BE2C (cell line): Measurements from ENCODE around the gene FAM174C.

Source experiments
- DNase-seq: peaks from one replicate; pipeline ENCODE4 v3.0.0-alpha.2; 2020
- H3K27me3 ChIP-seq: fragments of 250-450 bp; sonication (Bioruptor Pico); 2 replicates; pipeline ENCODE4 v1.5.1; 2020; ENCODE audit warnings: mild to moderate bottlenecking
- H3K36me3 ChIP-seq: fragments of 250-450 bp; sonication (Bioruptor Pico); 2 replicates; pipeline ENCODE4 v1.5.1; 2020; ENCODE audit warnings: mild to moderate bottlenecking
- H3K4me1 ChIP-seq: fragments of 250-450 bp; sonication (Bioruptor Pico); 2 replicates; pipeline ENCODE4 v1.5.1; 2020
- H3K4me3 ChIP-seq: 2 replicates; pipeline ENCODE4 v1.5.1; 2011; ENCODE audit warnings: low read depth, low read length
- H3K9me3 ChIP-seq: fragments of 250-450 bp; sonication (Bioruptor Pico); 2 replicates; pipeline ENCODE4 v1.5.1; 2020
- TF ChIP-seq, protein P1 (sequence below): IDR thresholded peaks from 2 replicates; pipeline ENCODE4 v1.5.1; 2012; ENCODE audit warnings: mild to moderate bottlenecking, low read depth, low read length

The FAM174C gene

DNA sequence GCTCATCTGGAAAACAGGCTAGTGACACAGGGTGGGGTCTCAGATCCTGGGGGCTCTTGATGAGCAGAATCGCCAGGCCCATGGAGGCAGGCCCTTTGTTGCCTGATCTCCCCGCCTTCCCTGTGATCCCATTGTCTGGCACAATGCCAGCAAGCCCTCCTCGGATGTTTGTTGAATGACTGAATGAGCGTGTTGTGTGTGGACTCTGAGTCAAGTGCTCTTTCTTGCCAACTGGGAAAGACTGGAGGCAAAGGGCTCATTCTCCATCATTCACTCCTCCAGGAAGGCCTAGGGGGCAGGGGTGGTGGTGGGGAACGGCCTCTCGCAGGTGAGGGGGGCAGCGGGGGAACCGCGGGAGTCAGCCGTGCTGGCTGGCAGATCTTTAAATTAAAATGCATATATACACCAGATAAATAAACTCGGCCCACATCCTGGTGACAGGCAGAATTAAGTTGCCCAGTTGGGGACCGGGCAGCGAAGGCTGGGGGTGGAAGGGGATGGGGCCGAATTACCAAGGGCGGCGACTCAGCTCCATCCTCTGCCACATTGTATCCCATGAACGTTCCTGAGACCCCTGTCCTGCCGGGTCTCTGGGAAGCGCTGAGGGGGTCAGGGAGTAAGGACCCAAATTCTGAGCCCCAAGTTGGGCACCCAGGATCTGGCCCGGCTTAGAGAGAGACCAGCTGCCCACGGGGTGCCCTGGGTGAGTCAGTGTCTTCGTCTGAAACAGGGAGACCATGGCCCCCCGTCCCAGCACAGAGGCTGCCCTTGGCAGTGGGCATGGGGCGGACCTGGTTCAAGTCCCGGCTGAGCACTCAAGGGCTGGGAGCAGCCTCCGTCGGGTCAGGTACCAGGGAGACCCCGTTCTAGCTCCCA lies 34.9 kb downstream of the FAM174C start:
- no peaks in the 10 kb centered on the region for H3K9me3 ChIP-seq
- no peaks in the 10 kb centered on the region for H3K27me3 ChIP-seq
- DNase-seq: peak; percentile 15
- TF ChIP-seq, protein P1, sequence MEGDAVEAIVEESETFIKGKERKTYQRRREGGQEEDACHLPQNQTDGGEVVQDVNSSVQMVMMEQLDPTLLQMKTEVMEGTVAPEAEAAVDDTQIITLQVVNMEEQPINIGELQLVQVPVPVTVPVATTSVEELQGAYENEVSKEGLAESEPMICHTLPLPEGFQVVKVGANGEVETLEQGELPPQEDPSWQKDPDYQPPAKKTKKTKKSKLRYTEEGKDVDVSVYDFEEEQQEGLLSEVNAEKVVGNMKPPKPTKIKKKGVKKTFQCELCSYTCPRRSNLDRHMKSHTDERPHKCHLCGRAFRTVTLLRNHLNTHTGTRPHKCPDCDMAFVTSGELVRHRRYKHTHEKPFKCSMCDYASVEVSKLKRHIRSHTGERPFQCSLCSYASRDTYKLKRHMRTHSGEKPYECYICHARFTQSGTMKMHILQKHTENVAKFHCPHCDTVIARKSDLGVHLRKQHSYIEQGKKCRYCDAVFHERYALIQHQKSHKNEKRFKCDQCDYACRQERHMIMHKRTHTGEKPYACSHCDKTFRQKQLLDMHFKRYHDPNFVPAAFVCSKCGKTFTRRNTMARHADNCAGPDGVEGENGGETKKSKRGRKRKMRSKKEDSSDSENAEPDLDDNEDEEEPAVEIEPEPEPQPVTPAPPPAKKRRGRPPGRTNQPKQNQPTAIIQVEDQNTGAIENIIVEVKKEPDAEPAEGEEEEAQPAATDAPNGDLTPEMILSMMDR: no peak
- H3K4me1 ChIP-seq: peaks cover 6% of the 10 kb centered on the region
- no peak overlapping the region for H3K4me3 ChIP-seq
- no peaks in the 10 kb centered on the region for H3K36me3 ChIP-seq

DNA sequence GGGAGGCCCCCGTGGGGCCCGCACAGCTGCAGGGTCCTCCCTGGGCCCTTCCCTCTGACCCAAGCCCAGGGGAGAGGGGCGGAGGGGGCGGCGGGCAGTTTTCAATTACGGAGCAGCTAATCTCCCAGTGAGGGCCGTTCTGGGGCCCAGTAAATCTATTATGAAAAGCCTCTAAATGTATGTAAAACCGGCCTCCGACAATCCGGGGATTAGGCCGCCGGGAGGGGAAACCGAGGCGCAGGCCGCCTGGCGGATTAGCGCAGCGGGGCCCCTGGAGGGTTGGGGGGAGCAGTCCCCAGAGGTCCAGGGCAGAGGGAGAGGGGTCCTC lies 35.5 kb downstream of the FAM174C start:
- H3K9me3 ChIP-seq: no peaks in the 10 kb centered on the region
- TF ChIP-seq, protein P1: no peak
- H3K36me3 ChIP-seq: no peaks in the 10 kb centered on the region
- H3K27me3 ChIP-seq: no peaks in the 10 kb centered on the region
- DNase-seq: no peak
- no peak overlapping the region for H3K4me3 ChIP-seq
- peaks cover 6% of the 10 kb centered on the region for H3K4me1 ChIP-seq

DNA sequence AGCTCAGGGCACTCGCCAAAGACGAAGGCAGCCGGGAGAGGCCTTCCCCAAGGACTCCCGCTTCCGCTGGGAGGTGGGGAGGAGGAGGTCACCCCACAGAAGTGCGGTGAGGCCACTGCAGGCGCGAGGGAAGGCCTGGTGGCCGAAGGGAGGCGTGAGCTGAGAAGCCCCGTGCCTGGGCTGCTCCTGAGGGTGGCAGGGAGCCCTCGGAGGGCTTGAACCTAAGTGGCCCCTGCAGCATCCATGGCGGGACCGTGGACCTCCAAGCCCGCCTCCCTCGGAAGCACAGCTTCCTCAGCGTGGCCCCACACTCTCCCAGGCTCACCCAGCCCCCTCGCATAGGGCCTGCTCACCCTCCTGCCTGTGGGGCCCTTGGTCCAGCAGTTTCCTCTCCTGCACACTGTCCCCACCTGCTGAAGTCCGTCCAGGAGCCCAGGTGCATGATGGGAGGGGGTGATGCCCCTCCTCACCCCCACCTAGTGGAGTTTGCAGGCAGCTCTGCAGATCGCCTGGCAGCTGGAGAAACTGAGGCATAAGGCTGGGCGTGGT lies 36.3 kb downstream of the FAM174C start:
- no peaks in the 10 kb centered on the region for H3K36me3 ChIP-seq
- peaks cover 6% of the 10 kb centered on the region for H3K4me1 ChIP-seq
- TF ChIP-seq, protein P1: no peak
- no peaks in the 10 kb centered on the region for H3K9me3 ChIP-seq
- H3K4me3 ChIP-seq: no peak overlapping the region
- no peaks in the 10 kb centered on the region for H3K27me3 ChIP-seq
- DNase-seq: peak; percentile 20

DNA sequence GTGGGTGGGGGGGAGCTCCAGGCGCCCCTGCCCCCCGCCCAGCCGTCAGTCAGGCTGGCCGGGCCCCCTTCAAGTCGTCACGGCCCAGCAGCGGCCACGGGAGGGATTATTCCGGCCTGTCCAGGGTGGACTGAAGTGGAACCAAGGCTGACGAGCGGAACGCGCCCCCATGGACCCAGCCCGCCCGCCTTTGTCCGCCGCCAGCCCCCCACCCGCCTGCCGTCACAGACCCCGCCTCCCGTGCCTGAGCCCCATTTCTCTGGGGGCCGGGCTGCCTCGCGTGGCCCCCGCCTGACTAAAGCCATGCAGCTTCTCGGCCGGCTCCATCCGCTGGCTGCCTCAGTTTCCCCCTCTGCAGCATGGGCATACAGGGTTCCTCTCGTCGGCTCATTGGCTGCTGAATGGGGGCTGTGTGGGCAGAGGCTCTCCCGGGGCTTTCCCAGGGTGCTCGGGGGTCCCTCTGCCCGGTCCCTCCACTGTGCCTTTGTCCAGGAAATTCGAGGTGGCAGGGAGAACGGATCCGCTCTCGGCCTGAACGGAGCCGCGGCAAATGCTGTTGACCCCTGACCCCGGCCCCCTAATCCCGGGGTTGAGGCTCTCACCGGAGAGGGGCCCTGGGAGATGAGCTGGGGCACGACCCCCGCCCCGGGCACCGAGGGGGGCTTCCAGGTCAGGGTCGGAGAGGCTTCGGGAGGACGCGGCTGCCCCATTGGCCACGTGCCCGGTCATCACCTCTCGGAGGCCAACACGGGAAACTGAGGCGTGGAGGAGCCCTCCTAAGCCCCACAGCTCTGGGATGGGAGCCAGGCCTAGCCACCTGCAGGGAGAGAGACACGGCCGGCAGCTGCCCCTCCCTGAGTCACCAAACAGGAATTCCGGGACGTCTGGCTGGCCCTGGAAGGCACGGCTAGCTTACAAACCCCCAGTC lies 37.7 kb downstream of the FAM174C start:
- Histone ChIP-seq H3K27me3 (no peaks in the 10 kb centered on the region), H3K4me1 (peaks cover 6% of the 10 kb centered on the region), H3K36me3 (no peaks in the 10 kb centered on the region), H3K9me3 (no peaks in the 10 kb centered on the region), H3K4me3 (no peak overlapping the region)
- DNase-seq: peak; percentile 56
- TF ChIP-seq, protein P1: no peak

DNA sequence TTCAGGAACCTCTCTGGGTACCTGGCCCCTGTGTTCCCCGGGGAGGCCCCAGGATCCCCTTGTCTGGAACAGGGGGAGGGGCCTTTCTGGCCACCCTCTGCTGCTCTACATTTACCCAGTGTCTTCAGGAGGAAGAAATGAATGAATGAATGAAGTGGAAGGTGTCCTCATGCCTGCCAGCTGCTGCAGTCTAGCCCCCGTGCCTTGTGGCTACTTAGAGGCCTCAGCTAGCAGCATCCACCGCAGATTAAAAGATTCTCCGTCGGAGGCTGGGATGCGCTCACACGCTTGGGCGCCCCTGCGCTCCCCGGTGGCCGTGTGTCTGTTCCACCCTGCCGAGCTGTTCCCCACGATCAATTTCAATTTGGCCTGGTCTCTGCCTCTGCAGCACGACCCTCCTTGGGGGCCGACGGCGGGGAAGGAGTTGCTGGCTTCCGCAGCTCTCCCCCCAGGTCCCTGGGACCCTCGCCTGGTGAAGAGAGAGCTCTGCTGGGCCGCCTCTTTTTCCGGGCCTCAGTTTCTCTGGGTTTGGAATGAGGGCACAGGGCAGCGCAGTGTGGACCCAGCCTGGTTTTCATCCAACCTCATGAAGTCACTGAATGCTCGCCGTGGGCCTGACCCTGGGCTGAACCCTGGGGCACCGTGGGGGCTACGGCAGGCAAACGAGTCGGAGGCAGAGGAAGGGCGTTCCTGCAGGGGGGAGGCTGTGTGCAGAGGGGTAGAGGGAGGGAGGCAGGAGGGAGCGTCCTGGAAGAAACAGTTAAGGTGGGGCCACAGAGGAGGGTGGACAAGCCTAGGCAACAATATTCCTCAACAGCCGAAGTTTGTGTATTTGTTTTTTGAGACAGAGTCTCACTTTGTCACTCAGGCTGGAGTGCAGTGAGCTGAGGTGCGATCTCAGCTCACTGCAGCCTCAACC lies 38.6 kb downstream of the FAM174C start:
- Histone ChIP-seq H3K4me3 (no peak overlapping the region), H3K36me3 (no peaks in the 10 kb centered on the region), H3K27me3 (no peaks in the 10 kb centered on the region), H3K9me3 (no peaks in the 10 kb centered on the region), H3K4me1 (peaks cover 6% of the 10 kb centered on the region)
- TF ChIP-seq, protein P1: no peak
- DNase-seq: peak; percentile 21
